Right ventricle myocardium inferior (tissue), 1 donor: ENCODE data around the gene MAEA. TPM values are rescaled to one million over a fixed set of nuclear protein-coding genes. Genes with fewer than 3 reads are reported as not detected.
"Not testable (repeated sequence)": the region's sequence is repeated elsewhere in the genome, so short reads cannot be mapped to it uniquely, and the experiment has no call there.

ENCODE experiments used
- ATAC-seq: fragments of 200-7000 bp; cut with Tn5 transposase; one replicate; pipeline ENCODE4 v1.9.1; 2020; ENCODE audit warnings: mild to moderate bottlenecking, moderate library complexity
- DNase-seq: peaks from one replicate; pipeline ENCODE4 v3.0.0; 2021; ENCODE audit errors: missing footprints
- intact Hi-C: fragments of 100-400 bp; cut with DNase I; formaldehyde crosslinking; loops from one replicate; pipeline ENCODE4 v1.11.0; 2022
- total RNA-seq: library from RNA; stranded (reverse); fragmentation: NEBNext Ultra II Directional; extraction: Animal tissue kit (Norgen Biotek cat#: 25700); gene quantifications from one replicate; pipeline ENCODE4 v1.2.1, GENCODE V29; 2021
- donor health status: DM: no; HTN: yes; CAD: no; lungs with severe emphysema.

Gene MAEA
- total RNA-seq, 1 donor from 2014 or later: 50.4 TPM

- ATAC-seq (no peak), DNase-seq (no peak)
- intact Hi-C loops: loop anchor here (2.0 kb wide), 1 partner anchor 136 kb away; no protein-coding TSS in a partner anchor
Observed at GRCh38 chr4:1266881-1267763, 22.6 kb upstream of the MAEA start.

- DNase-seq (no peak), ATAC-seq (no peak)
- intact Hi-C loops: loop anchor here (2.0 kb wide), 1 partner anchor 102 kb away; no protein-coding TSS in a partner anchor
Observed at GRCh38 chr4:1269209-1269608, 20.5 kb upstream of the MAEA start.

GRCh38 chr4:1271686-1272085, 18.0 kb upstream of the MAEA start:
- intact Hi-C loops: no loop called here
- DNase-seq: no peak
- no peak for ATAC-seq

- intact Hi-C loops: no loop called here
- DNase-seq (no peak), ATAC-seq (no peak)
Observed at GRCh38 chr4:1274871-1275270, 14.8 kb upstream of the MAEA start.

GRCh38 chr4:1276984-1277383, 12.7 kb upstream of the MAEA start:
- ATAC-seq (no peak), DNase-seq (no peak)
- intact Hi-C loops: no loop called here

GRCh38 chr4:1277667-1278665, 11.7 kb upstream of the MAEA start:
- ATAC-seq: no peak
- intact Hi-C loops: no loop called here

GRCh38 chr4:1279253-1279652, 10.4 kb upstream of the MAEA start:
- DNase-seq (no peak), ATAC-seq (no peak)
- intact Hi-C loops: no loop called here

More at GRCh38 chr4:1277667-1278665, 11.7 kb upstream of the MAEA start:
- no peak for DNase-seq

GRCh38 chr4:1283711-1284110, 6.0 kb upstream of the MAEA start:
- intact Hi-C loops: no loop called here
- DNase-seq (no peak), ATAC-seq (no peak)

- ATAC-seq (no peak), DNase-seq (no peak)
- intact Hi-C loops: no loop called here
Observed at GRCh38 chr4:1285151-1285789, 4.4 kb upstream of the MAEA start.

GRCh38 chr4:1285790-1286553, 3.7 kb upstream of the MAEA start:
- no peak for DNase-seq
- intact Hi-C loops: no loop called here
- no peak for ATAC-seq

GRCh38 chr4:1288786-1289185, 905 bp upstream of the MAEA start:
- DNase-seq (no peak), ATAC-seq (no peak)
- intact Hi-C loops: loop anchor here (2.0 kb wide), 2 partner anchors 40 to 58 kb away; partner anchors contain the start of genes CTBP1 and UVSSA

GRCh38 chr4:1290165-1290977, 680 bp downstream of the MAEA start:
- DNase-seq (peak; percentile 62), ATAC-seq (no peak)
- intact Hi-C loops: no loop called here

GRCh38 chr4:1291091-1291490, 1.4 kb downstream of the MAEA start:
- ATAC-seq: no peak
- DNase-seq: peak; percentile 9
- intact Hi-C loops: no loop called here

GRCh38 chr4:1291996-1292702, 2.5 kb downstream of the MAEA start:
- intact Hi-C loops: no loop called here
- DNase-seq (peak; percentile 47), ATAC-seq (no peak)

GRCh38 chr4:1292703-1293011, 3.0 kb downstream of the MAEA start:
- DNase-seq, intact Hi-C loops, ATAC-seq: not testable (repeated sequence)

GRCh38 chr4:1293531-1293941, 3.8 kb downstream of the MAEA start:
- intact Hi-C loops: no loop called here
- DNase-seq (peak; percentile 49), ATAC-seq (no peak)

GRCh38 chr4:1293991-1294390, 4.3 kb downstream of the MAEA start:
- peak; percentile 24 for ATAC-seq
- intact Hi-C loops: no loop called here
- no peak for DNase-seq
